ENCODE data around the gene NAPA. TPM values are rescaled to one million over a fixed set of nuclear protein-coding genes. Genes with fewer than 3 reads are reported as not detected.

Gene NAPA
- total RNA-seq, 4 donors from 2014 or later = 146 to 354 (median 213) TPM

- 98% methylated on average over 4 of the region's 4 CpGs for WGBS, 2 donors
- H3K36me3 ChIP-seq = no peaks in the 10 kb centered on the region
- H3K4me1 ChIP-seq = peaks cover 5 to 22% of the 10 kb centered on the region in 2 donors
- no peak overlapping the region for H3K4me3 ChIP-seq (replicated peaks in 1 of 3)
- no peak for DNase-seq
- no peak for TF ChIP-seq CTCF (IDR thresholded peaks at IDR 0.05)
- TF ChIP-seq POLR2A (IDR thresholded peaks at IDR 0.05) = no peak
- no peaks in the 10 kb centered on the region for H3K27me3 ChIP-seq
- intact Hi-C loops (cut with DNase I) = no loop called here
- H3K27ac ChIP-seq = no peak overlapping the region
- H3K9me3 ChIP-seq = no peaks in the 10 kb centered on the region
These were observed 33.3 kb downstream of the NAPA start for GRCh38 chr19:47481460-47482052.

GRCh38 chr19:47480658-47481057, 34.2 kb downstream of the NAPA start:
- Histone ChIP-seq H3K9me3 (no peaks in the 10 kb centered on the region), H3K4me3 (replicated peaks in 1 of 3) (no peak overlapping the region), H3K36me3 (no peaks in the 10 kb centered on the region), H3K27ac (no peak overlapping the region), H3K4me1 (peaks cover 5 to 22% of the 10 kb centered on the region in 2 donors), H3K27me3 (no peaks in the 10 kb centered on the region)
- 81 to 86% methylated on average over 13 to 16 of the region's 16 CpGs for WGBS, 2 donors
- no peak for TF ChIP-seq CTCF (IDR thresholded peaks at IDR 0.05)
- TF ChIP-seq POLR2A (IDR thresholded peaks at IDR 0.05) = no peak
- intact Hi-C loops (cut with DNase I) = no loop called here
- DNase-seq = no peak

- no peak overlapping the region for H3K27ac ChIP-seq
- no peaks in the 10 kb centered on the region for H3K9me3 ChIP-seq
- TF ChIP-seq POLR2A (IDR thresholded peaks at IDR 0.05) (no peak), CTCF (IDR thresholded peaks at IDR 0.05) (no peak)
- DNase-seq = no peak
- H3K4me3 ChIP-seq (replicated peaks in 1 of 3) = no peak overlapping the region
- H3K27me3 ChIP-seq = no peaks in the 10 kb centered on the region
- intact Hi-C loops (cut with DNase I) = no loop called here
- peaks cover 5 to 18% of the 10 kb centered on the region in 2 donors for H3K4me1 ChIP-seq
- H3K36me3 ChIP-seq = no peaks in the 10 kb centered on the region
- 25 to 34% methylated on average over 14 to 26 of the region's 39 CpGs for WGBS, 2 donors
These were observed 35.0 kb downstream of the NAPA start for GRCh38 chr19:47479701-47480503.

- Histone ChIP-seq H3K4me1 (peaks cover 0 to 14% of the 10 kb centered on the region in 2 donors), H3K27me3 (peaks cover 2% of the 10 kb centered on the region), H3K36me3 (no peaks in the 10 kb centered on the region), H3K27ac (no peak overlapping the region), H3K9me3 (no peaks in the 10 kb centered on the region), H3K4me3 (replicated peaks in 1 of 3) (no peak overlapping the region)
- DNase-seq = no peak
- WGBS, 2 donors = 83% methylated on average over 15 of the region's 17 CpGs; no CpG with 5 or more reads in 1 of the 2 donors
- intact Hi-C loops (cut with DNase I) = no loop called here
- TF ChIP-seq POLR2A (IDR thresholded peaks at IDR 0.05) = no peak
- no peak for TF ChIP-seq CTCF (IDR thresholded peaks at IDR 0.05)
These were observed 38.4 kb downstream of the NAPA start for GRCh38 chr19:47476438-47476972.

GRCh38 chr19:47475465-47475864, 39.4 kb downstream of the NAPA start:
- H3K4me3 ChIP-seq (replicated peaks in 1 of 3) = no peak overlapping the region
- WGBS, 2 donors = 74 to 79% methylated on average over 9 of the region's 9 CpGs
- H3K27ac ChIP-seq = no peak overlapping the region
- no peak for TF ChIP-seq CTCF (IDR thresholded peaks at IDR 0.05)
- no peak for DNase-seq
- intact Hi-C loops (cut with DNase I) = no loop called here
- no peaks in the 10 kb centered on the region for H3K9me3 ChIP-seq
- no peaks in the 10 kb centered on the region for H3K36me3 ChIP-seq
- peaks cover 11% of the 10 kb centered on the region for H3K27me3 ChIP-seq
- peaks cover 0 to 16% of the 10 kb centered on the region in 2 donors for H3K4me1 ChIP-seq

Data from thyroid gland (tissue), 4 donors.